Heart left ventricle (tissue), 13 donors: ENCODE results near the gene GNRH2.

ENCODE experiments used
- CTCF ChIP-seq, 12 donors: fragments of 200-600 bp; sonication (generic) in 4 of 12; IDR thresholded peaks; one replicate each; pipeline versions ENCODE4 v1.5.0 to v1.8.0; 2018 to 2022; ENCODE audit warnings: antibody characterized with exemption in 12 of 12, mild to moderate bottlenecking in 5 of 12
- POLR2A ChIP-seq, 2 donors: fragments of 450-650 bp; IDR thresholded peaks; one replicate each; pipeline ENCODE4 v1.6.1; 2017; ENCODE audit warnings: antibody characterized with exemption in 2 of 2, mild to moderate bottlenecking in 2 of 2, moderate library complexity in 2 of 2
- donor health status: ischemic (EF 13 %, LVEDD 7.1; RV severe dilation, severe dysfunction).
- donor health status: DM: no; HTN: yes; CAD: no.
- donor health status: DM: no; HTN: no; CAD: no.
- donor health status: ischemic (EF 25% LVEDD 6.9; RV normal size, moderate dysfunction).
- donor health status: ischemic (EF 25% LVEDD 5.7; RV mildly dilated, moderate dysfunction).
- donor health status: ischemic (EF 35%, LVEDD 5.7; RV mildly dilated, moderate dysfunction).
- donor health status: nonischemic (EF 11% LVEDD 7.7; RV severe dilation, severe dysfunction).
- donor health status: DM: yes; HTN: yes; CAD: no.
- donor health status: PGD.
- donor health status: ischemic (EF 29% LVEDD 5.4; RV normal size, mild dysfunction).
- donor health status: nonischemic (EF 23%, LVEDD 6.1; RV moderate dilation, normal function).

- no peak for TF ChIP-seq CTCF (IDR thresholded peaks at IDR 0.05)
- TF ChIP-seq POLR2A (IDR thresholded peaks at IDR 0.05) = no peak
Observed at GRCh38 chr20:3090565-3090964, 47.1 kb downstream of the GNRH2 start.
